Adrenal gland (tissue), 12 donors: ENCODE results near the gene FNDC3B. TPM values are rescaled to one million over a fixed set of nuclear protein-coding genes. Genes with fewer than 3 reads are reported as not detected.

Experiments used
- DNase-seq, 7 donors: peaks; one replicate each; pipeline ENCODE4 v3.0.0-alpha.2; 2019 to 2020
- H3K27ac ChIP-seq, 5 donors: fragments of 200-600 bp; sonication (generic) in 4 of 5; 1 replicate in 3 of 5; 2 replicates in 2 of 5; pipeline versions ENCODE4 v1.5.1 to v1.8.0; 2016 to 2020; ENCODE audit warnings: mild to moderate bottlenecking in 1 of 5
- H3K27me3 ChIP-seq: fragments of 200-600 bp; 2 replicates; pipeline ENCODE4 v1.8.0; 2021
- H3K36me3 ChIP-seq, 2 donors: fragments of 200-600 bp; replicated peaks in 1 of 2; 1 replicate in 1 of 2; 2 replicates in 1 of 2; pipeline versions ENCODE4 v1.5.1 to v1.8.0; 2018 to 2022
- H3K4me1 ChIP-seq, 2 donors: fragments of 200-600 bp; replicated peaks in 1 of 2; 1 replicate in 1 of 2; 2 replicates in 1 of 2; pipeline versions ENCODE4 v1.5.1 to v1.8.0; 2018 to 2021
- H3K4me3 ChIP-seq, 4 donors: fragments of 200-600 bp; sonication (generic) in 3 of 4; one replicate each; pipeline ENCODE4 v1.5.1; 2016 to 2018
- H3K9me3 ChIP-seq, 3 donors: fragments of 200-600 bp; sonication (generic) in 1 of 3; replicated peaks in 1 of 3; 1 replicate in 2 of 3; 2 replicates in 1 of 3; pipeline versions ENCODE4 v1.5.1 to v1.8.0; 2016 to 2021
- POLR2A ChIP-seq, 2 donors: fragments of 450-650 bp; IDR thresholded peaks; one replicate each; pipeline ENCODE4 v1.6.1; 2017; ENCODE audit warnings: antibody characterized with exemption in 2 of 2, mild to moderate bottlenecking in 2 of 2, moderate library complexity in 1 of 2
- WGBS, 4 donors: extraction: QIAGEN DNeasy Blood & Tissue Kit in 2 of 4; methylation state at CpG; one replicate each; pipeline versions ENCODE4 v1.1.5 to v1.1.7; 2013 to 2017; 5-methylcytosine and 5-hydroxymethylcytosine counted together
- intact Hi-C, 2 donors: fragments of 100-400 bp; cut with DNase I; formaldehyde crosslinking; loops; one replicate each; pipeline versions ENCODE4 v1.14.1 to v1.15.0; 2022 to 2023
- polyA plus RNA-seq, 3 donors: library from polyadenylated mRNA; stranded (reverse); fragments of 200-250 nt in 2 of 3; fragments of 350-450 nt in 1 of 3; fragmentation: Illumina TruSeq in 1 of 3; extraction: RNeasy Lipid Tissue Mini Kit (QIAGEN cat#74804) in 1 of 3; gene quantifications; one replicate each; pipeline ENCODE4 v1.2.3, GENCODE V29; 2013 to 2014
- total RNA-seq, 9 donors: library from RNA; depleted of rRNA in 4 of 9; stranded (reverse); fragments of >200 nt in 4 of 9; fragments of 120-200 nt in 1 of 9; fragmentation: NEBNext Ultra II Directional in 1 of 9; extraction: Animal tissue kit (Norgen Biotek cat#: 25700) in 1 of 9; gene quantifications; one replicate each; pipeline versions ENCODE4 v1.1.0 to v1.2.4, GENCODE V29; 2013 to 2023
- TF ChIP-seq, protein P1 (sequence below), 6 experiments: fragments of 450-650 bp in 4 of 6; fragments of 200-600 bp in 2 of 6; sonication (generic) in 1 of 6; IDR thresholded peaks; 1 replicate in 5 of 6; 2 replicates in 1 of 6; pipeline versions ENCODE4 v1.5.1 to v1.8.0; 2016 to 2021; ENCODE audit warnings: antibody characterized with exemption in 6 of 6, mild to moderate bottlenecking in 2 of 6, moderate library complexity in 1 of 6
- donor health status: healthy with polysubstance abuse.
- donor health status: Bipolar disorder and iron deficiency.
- donor health status: DM: yes; HTN: yes; CAD: no.
- donor health status: DM: no; HTN: no; CAD: no.
- donor health status: DM: no; HTN: no; CAD: no.
- donor health status: DM: yes; HTN: yes; CAD: no.

Gene FNDC3B
- total and polyA plus RNA-seq, 12 donors, result 9.9 to 228 (median 105) TPM

DNA sequence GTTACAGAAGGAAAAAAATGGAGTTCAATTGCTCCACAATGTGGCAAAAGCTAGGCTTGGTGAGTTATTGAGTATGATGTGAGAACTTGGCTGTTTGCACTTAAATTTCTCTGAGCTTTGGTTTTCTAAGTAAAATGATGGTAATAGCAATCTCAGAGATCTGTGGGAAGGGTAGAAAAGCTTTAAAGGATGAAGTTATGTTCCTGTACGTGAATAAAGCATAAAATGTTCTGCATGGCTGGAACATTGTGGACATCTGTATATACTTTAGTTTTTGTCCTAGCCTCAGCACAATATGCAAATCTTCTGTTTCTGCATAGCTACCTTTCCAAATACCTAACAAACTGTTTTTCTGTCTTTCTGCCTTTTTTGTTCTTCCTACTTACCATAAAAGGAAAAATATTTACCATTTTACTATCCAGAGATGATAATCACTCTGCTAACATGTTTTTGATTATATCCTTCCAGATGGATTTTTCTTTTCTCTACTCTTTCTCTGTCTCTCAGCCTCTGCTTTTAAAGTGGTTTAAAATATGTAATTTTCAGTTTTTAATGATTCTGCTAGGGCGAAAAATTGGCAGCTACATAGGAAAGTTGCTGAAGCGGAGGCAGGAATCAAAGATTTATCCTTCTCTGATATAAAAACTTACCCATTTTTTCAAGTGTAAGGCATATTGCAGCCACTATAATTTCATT, 188.1 kb downstream of the FNDC3B start:
- intact Hi-C loops, result no loop called here
- no peak overlapping the region for H3K4me3 ChIP-seq
- H3K36me3 ChIP-seq, result peaks cover 0 to 10% of the 10 kb centered on the region in 2 donors
- no peak for TF ChIP-seq POLR2A (IDR thresholded peaks at IDR 0.05)
- TF ChIP-seq, protein P1, sequence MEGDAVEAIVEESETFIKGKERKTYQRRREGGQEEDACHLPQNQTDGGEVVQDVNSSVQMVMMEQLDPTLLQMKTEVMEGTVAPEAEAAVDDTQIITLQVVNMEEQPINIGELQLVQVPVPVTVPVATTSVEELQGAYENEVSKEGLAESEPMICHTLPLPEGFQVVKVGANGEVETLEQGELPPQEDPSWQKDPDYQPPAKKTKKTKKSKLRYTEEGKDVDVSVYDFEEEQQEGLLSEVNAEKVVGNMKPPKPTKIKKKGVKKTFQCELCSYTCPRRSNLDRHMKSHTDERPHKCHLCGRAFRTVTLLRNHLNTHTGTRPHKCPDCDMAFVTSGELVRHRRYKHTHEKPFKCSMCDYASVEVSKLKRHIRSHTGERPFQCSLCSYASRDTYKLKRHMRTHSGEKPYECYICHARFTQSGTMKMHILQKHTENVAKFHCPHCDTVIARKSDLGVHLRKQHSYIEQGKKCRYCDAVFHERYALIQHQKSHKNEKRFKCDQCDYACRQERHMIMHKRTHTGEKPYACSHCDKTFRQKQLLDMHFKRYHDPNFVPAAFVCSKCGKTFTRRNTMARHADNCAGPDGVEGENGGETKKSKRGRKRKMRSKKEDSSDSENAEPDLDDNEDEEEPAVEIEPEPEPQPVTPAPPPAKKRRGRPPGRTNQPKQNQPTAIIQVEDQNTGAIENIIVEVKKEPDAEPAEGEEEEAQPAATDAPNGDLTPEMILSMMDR (IDR thresholded peaks at IDR 0.05), result no peak
- 83 to 96% (median 94%) methylated on average over 3 of the region's 3 CpGs for WGBS, 4 donors
- H3K27me3 ChIP-seq, result no peaks in the 10 kb centered on the region
- H3K27ac ChIP-seq, result no peak overlapping the region
- peaks cover 0 to 24% of the 10 kb centered on the region in 2 donors for H3K4me1 ChIP-seq
- DNase-seq, result no peak
- H3K9me3 ChIP-seq, result no peaks in the 10 kb centered on the region

DNA sequence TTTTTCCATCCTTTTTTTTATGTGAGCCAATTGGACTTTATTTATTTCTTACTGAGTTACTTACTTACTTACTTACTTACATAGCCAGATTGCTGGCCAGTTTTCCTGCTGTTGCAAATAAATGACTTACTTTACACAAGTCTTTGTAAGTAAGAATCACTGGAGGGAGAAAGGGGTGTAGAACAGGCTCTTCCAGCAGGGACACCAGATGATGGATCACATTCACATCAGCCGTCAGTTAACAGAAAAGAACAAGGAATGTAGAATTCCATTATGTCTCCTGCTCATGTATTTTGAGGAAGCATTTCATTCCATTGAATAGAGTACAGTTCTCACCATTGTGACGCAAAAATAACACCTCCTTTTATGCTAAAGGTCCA, 188.6 kb downstream of the FNDC3B start:
- WGBS, 4 donors, result 57 to 91% (median 70%) methylated on average over 2 of the region's 2 CpGs
- Histone ChIP-seq H3K4me1 (peaks cover 0 to 18% of the 10 kb centered on the region in 2 donors), H3K27ac (no peak overlapping the region), H3K36me3 (peaks cover 0 to 10% of the 10 kb centered on the region in 2 donors), H3K4me3 (no peak overlapping the region), H3K27me3 (no peaks in the 10 kb centered on the region), H3K9me3 (no peaks in the 10 kb centered on the region)
- TF ChIP-seq POLR2A (IDR thresholded peaks at IDR 0.05), result no peak
- TF ChIP-seq, protein P1 (IDR thresholded peaks at IDR 0.05), result no peak
- DNase-seq, result no peak
- intact Hi-C loops, result no loop called here

DNA sequence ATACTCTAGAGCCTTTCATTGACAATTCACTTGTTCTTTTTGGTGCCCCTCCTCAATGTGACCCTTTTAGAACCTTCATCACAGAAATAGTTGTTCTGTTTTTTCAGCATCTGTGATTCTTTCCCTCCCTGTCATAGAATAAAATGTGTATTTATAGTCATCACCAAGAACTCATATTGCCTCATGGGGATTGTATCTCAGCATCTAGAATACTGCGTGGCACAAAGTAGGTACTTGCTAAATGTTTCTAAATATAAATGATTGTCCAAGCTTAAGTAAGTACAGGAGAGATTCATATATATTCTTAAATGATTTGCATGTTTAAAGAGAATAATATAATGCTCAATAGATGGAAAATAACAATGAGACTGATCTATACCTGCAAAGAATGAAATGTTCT, 190.1 kb downstream of the FNDC3B start:
- Histone ChIP-seq H3K4me1 (peaks cover 0 to 5% of the 10 kb centered on the region in 2 donors), H3K27ac (no peak overlapping the region), H3K36me3 (peaks cover 0 to 10% of the 10 kb centered on the region in 2 donors), H3K4me3 (no peak overlapping the region), H3K27me3 (no peaks in the 10 kb centered on the region), H3K9me3 (no peaks in the 10 kb centered on the region)
- TF ChIP-seq, protein P1 (IDR thresholded peaks at IDR 0.05), result no peak
- no peak for TF ChIP-seq POLR2A (IDR thresholded peaks at IDR 0.05)
- intact Hi-C loops, result no loop called here
- DNase-seq, result no peak
- 83 to 97% (median 93%) methylated on average over 1 of the region's 1 CpG for WGBS, 4 donors

DNA sequence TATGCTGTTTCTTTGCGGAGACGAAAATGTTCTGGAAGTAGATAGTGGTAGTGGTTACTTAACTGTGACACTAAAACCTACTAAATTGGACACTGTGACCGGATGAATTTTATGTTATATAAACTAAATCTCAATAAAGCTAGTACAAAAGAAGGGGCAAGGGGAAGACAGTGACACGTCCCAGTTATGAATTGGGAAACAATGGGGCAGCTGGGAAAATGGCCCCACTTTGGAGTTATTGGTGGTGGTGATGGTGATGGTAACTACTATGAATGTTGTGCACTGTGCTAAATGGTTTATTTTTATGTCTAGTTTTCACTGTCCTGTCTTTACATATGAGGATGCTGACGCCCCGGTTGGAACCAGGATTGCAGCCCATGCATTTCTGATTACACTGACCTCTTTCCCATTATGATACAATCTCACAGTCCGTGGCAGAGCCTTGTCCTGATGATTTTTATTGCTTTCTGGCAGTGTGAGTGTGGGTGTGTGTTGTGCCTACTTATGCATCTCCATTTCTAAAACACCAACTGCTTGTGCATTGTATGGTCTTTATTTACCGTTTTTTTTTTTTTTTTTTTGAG, 192.0 kb downstream of the FNDC3B start:
- H3K4me1 ChIP-seq, result no peaks in the 10 kb centered on the region
- 89 to 98% (median 92%) methylated on average over 8 of the region's 8 CpGs for WGBS, 4 donors
- intact Hi-C loops, result no loop called here
- no peak overlapping the region for H3K4me3 ChIP-seq
- no peaks in the 10 kb centered on the region for H3K27me3 ChIP-seq
- no peaks in the 10 kb centered on the region for H3K9me3 ChIP-seq
- H3K27ac ChIP-seq, result no peak overlapping the region
- peaks cover 0 to 10% of the 10 kb centered on the region in 2 donors for H3K36me3 ChIP-seq
- TF ChIP-seq POLR2A (IDR thresholded peaks at IDR 0.05), result no peak
- TF ChIP-seq, protein P1 (IDR thresholded peaks at IDR 0.05), result no peak
- DNase-seq, result no peak
